NCI-H748 (cell line): Measurements from ENCODE around the gene ALDH4A1.
"Not testable (repeated sequence)": the region's sequence is repeated elsewhere in the genome, so short reads cannot be mapped to it uniquely, and the experiment has no call there.

Experiments used
- DNase-seq: peaks from one replicate; lab custom pipeline; 2025; ENCODE audit not compliant: unreplicated experiment; lab: John Stamatoyannopoulos, UW

The ALDH4A1 gene

DNA sequence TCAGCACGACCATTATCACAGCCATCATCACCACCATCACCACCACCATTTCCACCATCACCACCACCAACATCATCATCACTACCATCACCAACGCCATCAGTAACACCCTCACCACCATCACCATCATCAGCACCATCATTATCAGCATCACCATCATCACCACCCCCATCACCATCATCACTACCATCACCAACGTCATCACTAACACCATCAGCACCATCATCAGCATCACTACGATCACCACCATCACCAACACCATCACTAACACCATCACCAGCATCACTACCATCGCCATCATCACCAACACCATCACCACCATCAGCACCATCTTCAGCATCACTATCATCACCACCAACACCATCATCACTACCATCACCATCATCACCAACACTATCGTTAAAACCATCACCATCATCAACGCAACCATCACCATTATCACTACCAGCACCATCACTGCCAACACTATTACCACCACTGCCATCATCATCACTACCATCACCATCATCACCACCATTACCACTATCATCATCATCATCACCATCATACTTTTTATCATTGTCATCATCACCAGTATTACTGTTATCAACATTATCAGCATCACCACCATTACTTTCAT lies 44.2 kb downstream of the ALDH4A1 start:
- DNase-seq: no peak

DNA sequence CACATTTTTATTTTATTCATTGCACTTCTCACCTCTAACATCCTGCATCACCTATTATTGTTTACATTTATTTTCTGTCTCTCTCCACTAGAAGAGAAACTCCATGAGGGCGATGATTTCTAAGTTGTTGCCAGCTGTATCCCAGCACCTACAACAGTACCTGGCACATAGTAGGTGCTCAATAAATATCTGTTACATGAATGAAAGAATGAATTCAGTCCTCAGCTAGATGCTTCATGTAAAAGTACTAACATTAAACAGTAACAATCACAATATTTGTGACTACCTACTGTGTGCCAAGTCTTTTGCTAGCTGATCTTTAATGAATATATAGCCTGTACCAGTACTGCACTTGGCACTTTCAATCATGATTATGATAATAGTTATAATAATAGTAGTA lies 45.9 kb downstream of the ALDH4A1 start:
- DNase-seq: no peak

DNA sequence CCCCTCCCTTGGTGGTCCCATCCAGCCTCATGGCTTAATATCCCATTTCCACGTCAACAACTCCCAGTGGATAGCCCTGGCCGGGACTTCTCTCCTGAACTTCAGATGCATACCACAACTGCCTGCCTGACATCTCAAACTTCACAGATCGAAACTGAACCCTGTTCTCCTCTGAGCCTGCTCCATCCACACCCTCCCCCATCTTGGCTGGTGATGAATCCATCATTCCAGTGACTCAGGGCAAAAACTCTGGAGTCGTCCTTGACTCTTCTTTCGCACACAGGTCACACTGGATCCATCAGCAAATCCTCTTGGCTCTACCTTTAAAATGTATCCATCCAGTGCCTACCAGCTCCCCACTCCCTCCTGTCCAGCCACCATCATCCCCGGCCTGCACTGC lies 46.8 kb downstream of the ALDH4A1 start:
- no peak for DNase-seq

DNA sequence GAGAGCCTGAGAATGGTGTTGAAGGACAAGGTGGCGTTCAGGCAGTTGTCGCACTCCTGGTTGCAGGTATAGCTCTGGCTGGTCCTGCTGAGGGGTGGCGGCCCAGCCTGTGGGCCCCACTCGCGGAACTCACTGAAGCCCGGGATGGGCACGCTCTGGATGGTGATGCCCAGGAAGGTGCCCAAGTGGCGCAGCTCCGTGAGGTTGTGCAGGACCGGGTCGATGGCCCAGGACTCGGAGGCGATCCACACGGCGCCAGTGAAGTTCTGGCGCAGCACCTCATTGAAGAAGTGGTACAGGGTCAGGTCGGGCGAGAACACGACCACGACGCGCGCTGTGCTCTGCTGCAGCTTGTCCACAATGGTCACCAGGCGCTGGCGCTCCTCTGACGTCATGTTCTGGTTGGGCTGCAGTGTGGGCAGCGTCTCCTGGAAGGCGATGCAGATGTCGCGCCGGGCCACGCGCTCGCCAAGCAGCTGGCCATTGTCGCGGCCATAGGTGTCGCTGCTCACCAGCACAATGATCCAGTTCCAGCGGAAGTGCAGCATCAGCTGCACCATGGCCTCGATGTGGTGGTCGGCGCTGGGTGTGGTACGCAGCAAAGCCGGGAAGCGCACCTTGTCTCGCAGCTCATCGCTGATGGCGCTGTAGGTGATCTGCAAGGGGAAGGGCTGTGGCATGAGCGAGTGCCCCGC lies 47.9 kb downstream of the ALDH4A1 start:
- DNase-seq: no peak

DNA sequence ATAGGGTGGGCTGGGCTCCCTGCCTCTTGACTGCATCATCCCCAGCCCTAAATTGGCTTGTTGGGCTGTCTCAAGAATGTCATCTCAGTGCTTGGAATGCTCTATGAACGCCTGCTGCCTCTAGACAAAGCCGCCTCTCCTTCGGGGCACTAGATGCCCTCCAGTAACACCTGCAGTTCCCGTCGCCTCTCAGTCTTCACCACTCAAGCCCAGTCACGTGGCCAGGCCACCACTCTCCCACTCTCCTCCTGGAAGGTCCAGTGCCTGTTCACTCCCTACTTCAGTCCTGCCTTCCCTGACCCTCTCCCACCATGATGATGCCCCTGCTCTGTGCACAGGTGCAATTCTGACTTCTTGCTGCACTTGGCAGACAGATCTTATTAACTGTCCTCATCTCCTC lies 49.9 kb downstream of the ALDH4A1 start:
- no peak for DNase-seq

DNA sequence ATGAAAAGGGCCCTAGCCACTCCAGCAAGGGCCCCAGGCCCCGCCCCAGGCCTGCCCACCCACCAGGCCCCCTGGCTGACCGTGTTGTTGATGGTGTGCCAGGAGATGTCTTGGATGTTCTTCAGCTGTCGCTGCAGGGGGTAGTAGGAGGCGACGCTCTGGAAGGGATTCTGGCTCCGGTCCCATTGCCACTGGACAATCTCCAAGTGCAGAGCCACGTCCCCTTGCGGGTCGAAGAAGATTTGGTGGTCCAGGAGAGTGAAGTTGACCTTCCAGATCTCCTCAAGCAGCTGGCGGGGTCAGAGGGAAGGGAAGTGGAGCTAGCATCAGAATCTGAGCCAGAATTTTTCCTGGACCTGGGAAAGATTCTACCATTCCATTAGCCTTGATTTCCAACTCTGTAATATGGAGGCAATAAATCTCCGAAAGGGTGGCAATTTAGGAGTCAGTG lies 53.1 kb downstream of the ALDH4A1 start:
- DNase-seq: no peak

GRCh38 chr1:18847723-18848122 lies 54.6 kb downstream of the ALDH4A1 start:
- not testable (repeated sequence) for DNase-seq

GRCh38 chr1:18840145-18840544 lies 62.2 kb downstream of the ALDH4A1 start:
- no peak for DNase-seq

DNA sequence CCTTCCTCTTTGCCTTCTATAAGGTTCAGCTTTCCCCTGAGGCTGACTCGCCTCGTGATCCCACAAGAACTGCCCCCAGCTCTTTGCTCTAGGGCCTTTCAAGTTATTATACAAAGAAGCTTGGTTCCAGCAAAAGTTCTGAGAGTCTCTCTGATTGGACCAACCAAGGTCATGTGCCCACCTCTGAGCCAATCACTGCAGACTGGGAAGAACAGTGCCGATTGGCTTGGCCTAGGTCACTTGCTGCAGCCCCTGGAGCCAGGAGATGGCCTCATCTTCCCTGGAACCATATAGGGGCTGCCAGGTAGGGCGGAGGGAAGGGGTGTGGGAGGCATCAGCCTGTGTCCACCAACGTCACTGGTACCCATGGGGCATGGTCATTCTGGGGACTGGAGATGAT lies 65.7 kb downstream of the ALDH4A1 start:
- DNase-seq: no peak

DNA sequence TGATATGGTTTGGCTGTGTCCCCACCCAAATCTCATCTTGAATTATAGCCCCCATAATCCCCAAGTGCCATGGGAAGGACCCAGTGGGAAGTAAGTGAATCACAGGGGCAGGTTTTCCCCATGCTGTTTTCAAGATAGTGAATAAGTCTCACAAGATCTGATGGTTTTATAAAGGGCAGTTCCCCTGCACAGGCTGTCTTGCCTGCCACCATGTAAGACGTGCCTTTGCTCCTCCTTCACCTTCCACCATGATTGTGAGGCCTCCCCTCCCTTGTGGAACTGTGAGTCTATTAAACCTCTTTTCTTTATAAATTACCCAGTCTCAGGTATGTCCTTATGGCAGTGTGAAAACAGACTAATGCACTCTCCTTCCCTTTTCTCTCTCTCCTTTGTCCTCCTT lies 70.0 kb downstream of the ALDH4A1 start:
- DNase-seq: not testable (repeated sequence)

- no peak for DNase-seq
Measured at GRCh38 chr1:18831656-18832055, 70.7 kb downstream of the ALDH4A1 start.

GRCh38 chr1:18830596-18830995 lies 71.8 kb downstream of the ALDH4A1 start:
- no peak for DNase-seq

GRCh38 chr1:18829671-18830070 lies 72.7 kb downstream of the ALDH4A1 start:
- no peak for DNase-seq

GRCh38 chr1:18828224-18828623 lies 74.1 kb downstream of the ALDH4A1 start:
- DNase-seq: no peak

GRCh38 chr1:18823438-18823837 lies 78.9 kb downstream of the ALDH4A1 start:
- no peak for DNase-seq
